Measurements from ENCODE around the gene ZBED2. TPM values are rescaled to one million over a fixed set of nuclear protein-coding genes. Genes with fewer than 3 reads are reported as not detected.

ZBED2 gene
- total and polyA plus RNA-seq, 2 of the 8 experiments (the other 6 are each of a cell fraction or from before 2014, with no cell fraction given): not detected

GRCh38 chr3:111577798-111578685 lies 17.1 kb downstream of the ZBED2 start:
- Histone ChIP-seq H3K18ac (ENCODE audit: extremely low read depth, low read length) (no peak overlapping the region), H2BK5ac (ENCODE audit: low read depth, low read length) (no peak overlapping the region), H3K23ac (ENCODE audit: insufficient read length) (no peak overlapping the region), H2BK12ac (ENCODE audit: low read depth, low read length) (no peak overlapping the region), H4K91ac (replicated peaks; ENCODE audit: insufficient read length, low read length) (no peak overlapping the region), H3K56ac (replicated peaks; ENCODE audit: insufficient read length, low read depth, low read length) (no peak overlapping the region), H3K4ac (replicated peaks; ENCODE audit: insufficient read length, low read depth, low read length) (no peak overlapping the region), H3K9ac (replicated peaks in 1 of 4; ENCODE audit: extremely low read depth in 1 of 4, low read depth in 3 of 4, low read length in 3 of 4) (no peak overlapping the region), H3K14ac (ENCODE audit: insufficient read length) (no peak overlapping the region), H3K79me2 (ENCODE audit: control insufficient read depth in 1 of 2, insufficient read depth in 2 of 2, low read length in 2 of 2) (no peaks in the 10 kb centered on the region), H4K20me1 (replicated peaks in 1 of 2; ENCODE audit: control insufficient read depth in 1 of 2, insufficient read depth in 2 of 2, low read length in 2 of 2) (no peaks in the 10 kb centered on the region), H3K27me3 (replicated peaks in 1 of 4; ENCODE audit: control insufficient read depth in 3 of 4, extremely low read depth in 1 of 4, insufficient read depth in 3 of 4, low read length in 3 of 4) (no peaks in the 10 kb centered on the region), H4K8ac (ENCODE audit: extremely low read depth, insufficient read depth, low read length) (no peak overlapping the region), H3K79me1 (ENCODE audit: low read depth, low read length) (no peaks in the 10 kb centered on the region), H2BK15ac (ENCODE audit: low read length) (no peak overlapping the region), H3K4me3 (ENCODE audit: extremely low read depth in 1 of 4, insufficient read depth in 2 of 4, low read depth in 3 of 4, low read length in 4 of 4) (no peak overlapping the region), H2BK120ac (replicated peaks; ENCODE audit: low read depth, low read length) (no peak overlapping the region), H3K36me3 (ENCODE audit: control insufficient read depth in 2 of 4, insufficient read depth in 4 of 4, low read length in 3 of 4) (no peaks in the 10 kb centered on the region), H2BK20ac (ENCODE audit: low read length) (no peak overlapping the region), H4K5ac (ENCODE audit: insufficient read length, low read depth, low read length) (no peak overlapping the region), H3K4me1 (replicated peaks in 1 of 4; ENCODE audit: control insufficient read depth in 3 of 4, insufficient read depth in 4 of 4, low read length in 3 of 4) (no peaks in the 10 kb centered on the region), H3K9me3 (ENCODE audit: insufficient read depth in 2 of 2, low read depth in 1 of 2, low read length in 1 of 2) (peaks cover 0 to under 1% of the 10 kb centered on the region in 2 experiments; a peak in 1 of 4 replicates), H2AK5ac (ENCODE audit: low read depth, low read length) (no peak overlapping the region), H3K4me2 (ENCODE audit: insufficient read depth in 1 of 2, low read depth in 2 of 2, low read length in 2 of 2) (no peak overlapping the region), H3K23me2 (ENCODE audit: low read depth, low read length) (no peaks in the 10 kb centered on the region), H2AFZ (ENCODE audit: low read length) (no peak overlapping the region), H3K27ac (ENCODE audit: low read depth, low read length) (no peak overlapping the region)
- CTCF ChIA-PET (ENCODE audit: partially characterized antibody): interaction anchor here (0.5 to 3.1 kb wide), 17 partner anchors 9 to 354 kb away, joined by 3 to 27 read pairs (median 4); no protein-coding TSS in a partner anchor
- DNase-seq (ENCODE audit: low read depth in 1 of 2, low spot score in 2 of 2) (no peak), FAIRE-seq (no peak)
- POLR2A ChIA-PET (ENCODE audit: partially characterized antibody): no interaction called here
- TF ChIP-seq RAD21 (IDR thresholded peaks at IDR 0.05 in 1 of 2, conservative IDR thresholded peaks at IDR 0.05 in 1 of 2; ENCODE audit: low read depth in 2 of 2, low read length in 2 of 2) (peak; percentile 69 to 74), KDM5A (IDR thresholded peaks at IDR 0.05; ENCODE audit: low read length) (no peak), KDM4A (IDR thresholded peaks at IDR 0.05; ENCODE audit: low read depth, low read length, severe bottlenecking) (no peak)
- TF ChIP-seq, protein P1, sequence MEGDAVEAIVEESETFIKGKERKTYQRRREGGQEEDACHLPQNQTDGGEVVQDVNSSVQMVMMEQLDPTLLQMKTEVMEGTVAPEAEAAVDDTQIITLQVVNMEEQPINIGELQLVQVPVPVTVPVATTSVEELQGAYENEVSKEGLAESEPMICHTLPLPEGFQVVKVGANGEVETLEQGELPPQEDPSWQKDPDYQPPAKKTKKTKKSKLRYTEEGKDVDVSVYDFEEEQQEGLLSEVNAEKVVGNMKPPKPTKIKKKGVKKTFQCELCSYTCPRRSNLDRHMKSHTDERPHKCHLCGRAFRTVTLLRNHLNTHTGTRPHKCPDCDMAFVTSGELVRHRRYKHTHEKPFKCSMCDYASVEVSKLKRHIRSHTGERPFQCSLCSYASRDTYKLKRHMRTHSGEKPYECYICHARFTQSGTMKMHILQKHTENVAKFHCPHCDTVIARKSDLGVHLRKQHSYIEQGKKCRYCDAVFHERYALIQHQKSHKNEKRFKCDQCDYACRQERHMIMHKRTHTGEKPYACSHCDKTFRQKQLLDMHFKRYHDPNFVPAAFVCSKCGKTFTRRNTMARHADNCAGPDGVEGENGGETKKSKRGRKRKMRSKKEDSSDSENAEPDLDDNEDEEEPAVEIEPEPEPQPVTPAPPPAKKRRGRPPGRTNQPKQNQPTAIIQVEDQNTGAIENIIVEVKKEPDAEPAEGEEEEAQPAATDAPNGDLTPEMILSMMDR (IDR thresholded peaks at IDR 0.05; ENCODE audit: control extremely low read depth in 1 of 3, insufficient read depth in 1 of 3, low read depth in 1 of 3, low read length in 3 of 3): peak in 2 of 3 experiments; percentile 44 to 51; a peak in 2 of 4 replicates
- WGBS, 2 experiments (ENCODE audit: extremely low coverage in 1 of 2, insufficient coverage in 1 of 2, insufficient read length in 1 of 2, insufficient replicate concordance in 2 of 2, low coverage in 1 of 2, low lambda C conversion rate in 2 of 2, missing lambda C conversion rate in 1 of 2): 83% methylated on average over 4 of the region's 4 CpGs; no CpG with 5 or more reads in 1 of the 2 experiments

Measured in H1 (cell line).